Heart left ventricle (tissue), 16 donors: ENCODE measurements around the gene CYP19A1. TPM values are rescaled to one million over a fixed set of nuclear protein-coding genes. Genes with fewer than 3 reads are reported as not detected.
A peak's percentile ranks its signal among the peaks of the same experiment; 100 is the strongest.

Source experiments
- ATAC-seq, 4 donors: fragments of 200-7000 bp; cut with Tn5 transposase; one replicate each; pipeline ENCODE4 v1.9.1; 2020 to 2022; ENCODE audit warnings: moderate library complexity in 4 of 4, mild to moderate bottlenecking in 3 of 4, moderate number of reproducible peaks in 1 of 4
- DNase-seq, 5 donors: peaks; one replicate each; pipeline ENCODE4 v3.0.0-alpha.2; 2020
- H3K27ac ChIP-seq, 12 donors: fragments of 200-600 bp; sonication (generic) in 4 of 12; one replicate each; pipeline versions ENCODE4 v1.5.0 to v1.8.0; 2016 to 2022; ENCODE audit warnings: mild to moderate bottlenecking in 2 of 12
- H3K27me3 ChIP-seq, 9 donors: fragments of 200-600 bp; sonication (generic) in 2 of 9; one replicate each; pipeline versions ENCODE4 v1.5.1 to v1.8.0; 2016 to 2022; ENCODE audit warnings: mild to moderate bottlenecking in 3 of 9
- H3K36me3 ChIP-seq, 9 donors: fragments of 200-600 bp; sonication (generic) in 2 of 9; one replicate each; pipeline versions ENCODE4 v1.5.0 to v1.8.0; 2018 to 2022; ENCODE audit warnings: mild to moderate bottlenecking in 2 of 9
- H3K4me1 ChIP-seq, 12 donors: fragments of 200-600 bp; sonication (generic) in 4 of 12; one replicate each; pipeline versions ENCODE4 v1.5.0 to v1.8.0; 2016 to 2022; ENCODE audit warnings: mild to moderate bottlenecking in 3 of 12
- H3K4me3 ChIP-seq, 12 donors: fragments of 200-600 bp; sonication (generic) in 4 of 12; one replicate each; pipeline versions ENCODE4 v1.5.0 to v1.8.0; 2017 to 2022; ENCODE audit warnings: mild to moderate bottlenecking in 9 of 12, moderate library complexity in 4 of 12
- H3K9me3 ChIP-seq, 12 donors: fragments of 200-600 bp; sonication (generic) in 4 of 12; one replicate each; pipeline versions ENCODE4 v1.5.0 to v1.8.0; 2016 to 2022; ENCODE audit warnings: mild to moderate bottlenecking in 1 of 12
- POLR2A ChIP-seq, 2 donors: fragments of 450-650 bp; IDR thresholded peaks; one replicate each; pipeline ENCODE4 v1.6.1; 2017; ENCODE audit warnings: antibody characterized with exemption in 2 of 2, mild to moderate bottlenecking in 2 of 2, moderate library complexity in 2 of 2
- WGBS, 4 donors: extraction: QIAGEN DNeasy Blood & Tissue Kit in 2 of 4; methylation state at CpG; one replicate each; pipeline versions ENCODE4 v1.1.5 to v1.1.7; 2013 to 2018; 5-methylcytosine and 5-hydroxymethylcytosine counted together
- intact Hi-C, 10 donors: fragments of 100-400 bp; cut with DNase I; formaldehyde crosslinking; loops; one replicate each; pipeline versions ENCODE4 v1.11.1 to v1.14.2; 2022
- polyA plus RNA-seq, 2 donors: library from polyadenylated mRNA; stranded (reverse); fragments of 200-250 nt; gene quantifications; one replicate each; pipeline ENCODE4 v1.2.3, GENCODE V29; 2013
- total RNA-seq, 9 donors: library from RNA; depleted of rRNA in 2 of 9; stranded (reverse); fragments of >200 nt in 2 of 9; fragmentation: NEBNext Ultra II Directional in 3 of 9; extraction: Animal tissue kit (Norgen Biotek cat#: 25700) in 3 of 9; gene quantifications; one replicate each; pipeline versions ENCODE4 v1.1.0 to v1.2.4, GENCODE V29; 2016 to 2023
- TF ChIP-seq, protein P1 (sequence below), 12 donors: fragments of 200-600 bp; sonication (generic) in 4 of 12; IDR thresholded peaks; one replicate each; pipeline versions ENCODE4 v1.5.0 to v1.8.0; 2018 to 2022; ENCODE audit warnings: antibody characterized with exemption in 12 of 12, mild to moderate bottlenecking in 5 of 12
- donor health status: ischemic (EF 13 %, LVEDD 7.1; RV severe dilation, severe dysfunction).
- donor health status: healthy with polysubstance abuse.
- donor health status: DM: no; HTN: yes; CAD: no.
- donor health status: DM: no; HTN: no; CAD: no.
- donor health status: ischemic (EF 25% LVEDD 6.9; RV normal size, moderate dysfunction).
- donor health status: ischemic (EF 25% LVEDD 5.7; RV mildly dilated, moderate dysfunction).
- donor health status: healthy.
- donor health status: DM: yes; HTN: yes; CAD: no.
- donor health status: ischemic (EF 35%, LVEDD 5.7; RV mildly dilated, moderate dysfunction).
- donor health status: nonischemic (EF 11% LVEDD 7.7; RV severe dilation, severe dysfunction).
- donor health status: DM: yes; HTN: yes; CAD: no.
- donor health status: PGD.
- donor health status: ischemic (EF 29% LVEDD 5.4; RV normal size, mild dysfunction).
- donor health status: nonischemic (EF 23%, LVEDD 6.1; RV moderate dilation, normal function).

CYP19A1 gene
- total and polyA plus RNA-seq, 11 donors: 0.15 to 5.4 (median 0.60) TPM

DNA sequence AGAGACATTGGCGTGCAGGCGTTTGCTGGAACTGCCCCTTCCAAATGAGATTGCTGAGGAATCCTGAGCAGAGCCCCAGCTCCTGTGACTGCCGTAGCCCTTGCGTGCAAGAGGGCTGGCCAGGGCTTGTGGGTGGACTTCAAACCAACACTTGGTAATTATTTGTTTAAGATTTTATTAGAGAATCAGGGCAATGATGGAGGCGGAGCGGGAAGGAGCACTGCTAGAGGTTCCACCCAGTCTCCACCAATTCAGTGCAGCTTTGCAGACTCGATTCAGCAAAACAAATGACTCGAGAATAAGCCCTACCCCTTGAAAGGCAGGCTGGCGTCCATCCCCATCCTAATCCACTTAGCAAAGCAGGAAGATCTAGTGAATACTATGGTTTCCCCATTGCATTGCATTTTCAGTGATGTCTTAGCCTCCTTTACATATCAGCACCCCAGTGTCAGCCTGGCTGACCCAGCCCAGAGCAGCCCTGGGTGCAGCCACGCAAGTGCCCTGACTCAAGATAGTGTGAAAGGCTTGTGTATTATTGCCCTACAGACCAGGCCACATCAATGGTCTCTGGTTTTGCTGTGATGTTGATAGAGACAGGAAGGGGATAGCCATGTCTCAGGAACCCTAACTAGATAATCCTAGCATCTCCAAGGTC, 29.1 kb upstream of the CYP19A1 start:
- Histone ChIP-seq H3K4me1 (peaks cover 0 to 25% (median 0%) of the 10 kb centered on the region in 12 donors), H3K27ac (peak overlapping the region in 2 of 12 donors; percentile 13 to 37), H3K9me3 (no peaks in the 10 kb centered on the region), H3K36me3 (no peaks in the 10 kb centered on the region), H3K4me3 (no peak overlapping the region), H3K27me3 (no peaks in the 10 kb centered on the region)
- intact Hi-C loops: no loop called here
- ATAC-seq (peak; percentile 30 to 53 (median 44)), DNase-seq (peak in 1 of 5 donors; percentile 36)
- TF ChIP-seq, protein P1, sequence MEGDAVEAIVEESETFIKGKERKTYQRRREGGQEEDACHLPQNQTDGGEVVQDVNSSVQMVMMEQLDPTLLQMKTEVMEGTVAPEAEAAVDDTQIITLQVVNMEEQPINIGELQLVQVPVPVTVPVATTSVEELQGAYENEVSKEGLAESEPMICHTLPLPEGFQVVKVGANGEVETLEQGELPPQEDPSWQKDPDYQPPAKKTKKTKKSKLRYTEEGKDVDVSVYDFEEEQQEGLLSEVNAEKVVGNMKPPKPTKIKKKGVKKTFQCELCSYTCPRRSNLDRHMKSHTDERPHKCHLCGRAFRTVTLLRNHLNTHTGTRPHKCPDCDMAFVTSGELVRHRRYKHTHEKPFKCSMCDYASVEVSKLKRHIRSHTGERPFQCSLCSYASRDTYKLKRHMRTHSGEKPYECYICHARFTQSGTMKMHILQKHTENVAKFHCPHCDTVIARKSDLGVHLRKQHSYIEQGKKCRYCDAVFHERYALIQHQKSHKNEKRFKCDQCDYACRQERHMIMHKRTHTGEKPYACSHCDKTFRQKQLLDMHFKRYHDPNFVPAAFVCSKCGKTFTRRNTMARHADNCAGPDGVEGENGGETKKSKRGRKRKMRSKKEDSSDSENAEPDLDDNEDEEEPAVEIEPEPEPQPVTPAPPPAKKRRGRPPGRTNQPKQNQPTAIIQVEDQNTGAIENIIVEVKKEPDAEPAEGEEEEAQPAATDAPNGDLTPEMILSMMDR (IDR thresholded peaks at IDR 0.05): no peak
- no peak for TF ChIP-seq POLR2A (IDR thresholded peaks at IDR 0.05)
- 67 to 84% (median 80%) methylated on average over 10 of the region's 10 CpGs for WGBS, 4 donors

DNA sequence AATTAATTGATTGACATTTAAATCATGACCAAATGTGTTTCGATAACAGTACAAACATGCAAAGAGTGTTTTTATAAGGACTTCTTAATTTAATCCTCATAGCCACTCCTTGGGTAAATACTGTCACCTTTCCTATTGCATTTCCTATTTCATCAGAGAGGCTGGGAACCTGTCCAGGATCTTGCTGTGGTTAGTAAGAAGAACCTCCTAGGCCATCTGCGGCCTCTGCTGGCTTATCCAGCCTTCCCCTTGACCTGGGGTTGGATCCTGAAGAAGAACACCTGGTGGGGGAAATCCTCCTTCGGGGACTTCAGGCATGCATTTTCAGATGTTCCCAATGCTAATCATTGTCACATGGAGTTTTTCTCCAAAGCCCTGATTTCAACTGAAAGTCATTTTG, 28.5 kb upstream of the CYP19A1 start:
- ATAC-seq: peak; percentile 41 to 68 (median 57)
- Histone ChIP-seq H3K4me1 (peaks cover 0 to 25% (median 0%) of the 10 kb centered on the region in 12 donors), H3K27me3 (no peaks in the 10 kb centered on the region), H3K4me3 (no peak overlapping the region), H3K27ac (peak overlapping the region in 1 of 12 donors; percentile 13), H3K36me3 (no peaks in the 10 kb centered on the region), H3K9me3 (no peaks in the 10 kb centered on the region)
- peak in 2 of 5 donors; percentile 29 to 55 for DNase-seq
- intact Hi-C loops: no loop called here
- TF ChIP-seq, protein P1 (IDR thresholded peaks at IDR 0.05): no peak
- no peak for TF ChIP-seq POLR2A (IDR thresholded peaks at IDR 0.05)
- 53 to 76% (median 62%) methylated on average over 3 of the region's 3 CpGs for WGBS, 4 donors

DNA sequence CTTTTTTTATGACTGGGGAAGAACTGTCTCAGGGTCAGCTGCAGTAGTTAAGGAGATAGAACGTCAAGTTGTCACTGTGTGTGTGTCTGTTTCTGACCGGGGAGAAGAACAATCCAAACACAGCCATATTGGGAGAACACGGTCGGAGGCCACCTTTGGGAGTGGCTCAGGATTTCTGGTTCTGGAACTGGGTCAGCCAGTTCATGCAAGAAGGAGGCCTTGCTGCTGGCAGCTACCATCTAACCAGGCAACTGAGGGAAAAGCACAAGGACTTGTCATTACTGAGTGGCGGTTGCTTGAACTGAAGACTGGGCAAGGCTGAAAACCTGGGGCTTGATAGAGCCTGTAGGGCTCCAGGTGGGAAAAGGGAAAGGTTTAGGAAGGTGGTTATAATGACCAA, 27.7 kb upstream of the CYP19A1 start:
- Histone ChIP-seq H3K36me3 (no peaks in the 10 kb centered on the region), H3K4me3 (no peak overlapping the region), H3K27ac (no peak overlapping the region), H3K4me1 (peaks cover 0 to 25% (median 0%) of the 10 kb centered on the region in 12 donors), H3K27me3 (no peaks in the 10 kb centered on the region), H3K9me3 (no peaks in the 10 kb centered on the region)
- TF ChIP-seq, protein P1 (IDR thresholded peaks at IDR 0.05): no peak
- no peak for TF ChIP-seq POLR2A (IDR thresholded peaks at IDR 0.05)
- WGBS, 4 donors: 71 to 82% (median 79%) methylated on average over 5 of the region's 5 CpGs
- DNase-seq (no peak), ATAC-seq (no peak)
- intact Hi-C loops: no loop called here

DNA sequence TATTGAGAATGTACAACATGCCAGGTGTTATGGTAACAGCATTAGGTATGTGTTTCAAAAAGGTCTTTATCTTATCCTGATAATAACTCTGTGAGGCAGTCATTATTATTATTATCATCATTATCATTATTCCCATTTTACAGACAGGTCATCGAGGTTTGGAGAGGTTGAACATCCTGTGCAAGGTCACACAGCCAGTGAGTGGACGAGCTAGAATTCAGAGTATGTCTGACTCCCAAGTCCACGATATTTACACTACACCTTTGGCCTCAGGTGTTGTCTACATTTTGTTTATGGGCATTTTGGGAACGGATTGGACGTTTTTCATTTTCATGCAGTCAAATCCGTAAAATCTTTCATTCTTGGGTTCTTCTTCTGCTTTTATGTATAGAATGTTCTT, 27.0 kb upstream of the CYP19A1 start:
- ATAC-seq (no peak), DNase-seq (no peak)
- intact Hi-C loops: no loop called here
- H3K9me3 ChIP-seq: no peaks in the 10 kb centered on the region
- TF ChIP-seq POLR2A (IDR thresholded peaks at IDR 0.05): no peak
- TF ChIP-seq, protein P1 (IDR thresholded peaks at IDR 0.05): no peak
- H3K36me3 ChIP-seq: no peaks in the 10 kb centered on the region
- H3K4me3 ChIP-seq: no peak overlapping the region
- no peak overlapping the region for H3K27ac ChIP-seq
- peaks cover 0 to 25% (median 0%) of the 10 kb centered on the region in 12 donors for H3K4me1 ChIP-seq
- WGBS, 4 donors: 83 to 92% (median 89%) methylated on average over 6 of the region's 6 CpGs
- H3K27me3 ChIP-seq: no peaks in the 10 kb centered on the region
